B cell (primary cell): Measurements from ENCODE around the gene ECHDC3. TPM values are rescaled to one million over a fixed set of nuclear protein-coding genes. Genes with fewer than 3 reads are reported as not detected.

Experiments
- ATAC-seq: fragments of 200-7000 bp; cut with Tn5 transposase; one replicate; pipeline ENCODE4 v1.10.0; 2021; ENCODE audit warnings: low read depth, mild to moderate bottlenecking, moderate number of reproducible peaks, moderate library complexity
- CTCF ChIA-PET: fragments of 350-600 bp; sonication (Branson Sonifier 250); formaldehyde crosslinking; loops from one replicate; lab custom pipeline; 2021; ENCODE audit warnings: antibody characterized with exemption, inconsistent platforms; lab: Charles Lee
- POLR2A ChIA-PET: fragments of 350-600 bp; sonication (Branson Sonifier 250); formaldehyde crosslinking; loops from one replicate; lab custom pipeline; 2021; ENCODE audit warnings: antibody characterized with exemption; lab: Charles Lee
- DNase-seq: peaks from one replicate; pipeline ENCODE4 v3.0.0; 2013
- H2AFZ ChIP-seq: 2 replicates; pipeline ENCODE4 v1.6.1; 2012; ENCODE audit warnings: mild to moderate bottlenecking, low read depth, low read length; ENCODE audit not compliant: insufficient read depth, poor library complexity, severe bottlenecking
- H3K27ac ChIP-seq, 2 donors: 1 replicate in 1 of 2; 2 replicates in 1 of 2; pipeline ENCODE4 v1.5.1; 2012 to 2013; ENCODE audit warnings: low read length in 2 of 2, mild to moderate bottlenecking in 2 of 2, moderate library complexity in 1 of 2
- H3K27me3 ChIP-seq, 4 experiments: fragments of 200-600 bp in 1 of 4; sonication (generic) in 1 of 4; replicated peaks in 1 of 4; 1 replicate in 2 of 4; 2 replicates in 2 of 4; pipeline versions ENCODE4 v1.6.1 to v1.7.0; 2013 to 2016; ENCODE audit warnings: low read length in 3 of 4, mild to moderate bottlenecking in 2 of 4, mixed read lengths in 1 of 4, moderate library complexity in 1 of 4; ENCODE audit not compliant: insufficient read depth in 4 of 4, control insufficient read depth in 3 of 4; ENCODE audit errors: control extremely low read depth in 1 of 4
- H3K36me3 ChIP-seq, 2 experiments: replicated peaks in 1 of 2; 1 replicate in 1 of 2; 2 replicates in 1 of 2; pipeline versions ENCODE4 v1.6.1 to v1.7.1; 2013; ENCODE audit warnings: low read length in 1 of 2; ENCODE audit not compliant: insufficient read depth in 2 of 2, control insufficient read depth in 1 of 2; ENCODE audit errors: control extremely low read depth in 1 of 2, extremely low read depth in 1 of 2
- H3K4me1 ChIP-seq, 2 donors: fragments of 200-600 bp in 1 of 2; sonication (generic) in 1 of 2; 1 replicate in 1 of 2; 2 replicates in 1 of 2; pipeline versions ENCODE4 v1.5.1 to v1.6.1; 2013 to 2017; ENCODE audit warnings: low read length in 2 of 2; ENCODE audit not compliant: control insufficient read depth in 2 of 2, insufficient read depth in 2 of 2
- H3K4me2 ChIP-seq: replicated peaks from 2 replicates; pipeline ENCODE3; 2012; ENCODE audit warnings: mild to moderate bottlenecking, low read depth, low read length; ENCODE audit not compliant: poor library complexity, severe bottlenecking
- H3K4me3 ChIP-seq, 5 experiments: fragments of 200-600 bp in 1 of 5; sonication (generic) in 1 of 5; 1 replicate in 3 of 5; 2 replicates in 2 of 5; pipeline versions ENCODE4 v1.5.1 to v1.7.0; 2011 to 2016; ENCODE audit warnings: low read length in 4 of 5, mild to moderate bottlenecking in 4 of 5, low read depth in 2 of 5, control low read depth in 1 of 5, moderate library complexity in 1 of 5; ENCODE audit not compliant: insufficient read depth in 1 of 5; ENCODE audit errors: control extremely low read depth in 1 of 5, extremely low read depth in 1 of 5
- H3K79me2 ChIP-seq: fragments of 200-600 bp; sonication (generic); one replicate; pipeline ENCODE4 v1.6.0; 2016; ENCODE audit warnings: low read length; ENCODE audit not compliant: control insufficient read depth, insufficient read depth
- H3K9ac ChIP-seq: fragments of 200-600 bp; sonication (generic); 2 replicates; pipeline ENCODE4 v1.6.1; 2017; ENCODE audit warnings: mild to moderate bottlenecking, low read length, moderate library complexity
- H3K9me3 ChIP-seq, 3 donors: one replicate each; pipeline versions ENCODE4 v1.6.1 to v1.7.1; 2013; ENCODE audit warnings: low read length in 2 of 3; ENCODE audit not compliant: control insufficient read depth in 2 of 3, insufficient read depth in 1 of 3; ENCODE audit errors: control extremely low read depth in 1 of 3
- H4K20me1 ChIP-seq: 2 replicates; pipeline ENCODE4 v1.6.0; 2012; ENCODE audit warnings: mild to moderate bottlenecking, low read length; ENCODE audit not compliant: insufficient read depth, control insufficient read depth, poor library complexity, severe bottlenecking
- H3K27ac Mint-ChIP-seq: one replicate; pipeline ENCODE4 v1.8.0; 2021; ENCODE audit warnings: mixed read lengths
- H3K27me3 Mint-ChIP-seq: one replicate; pipeline ENCODE4 v1.8.0; 2021; ENCODE audit warnings: mixed read lengths
- H3K4me1 Mint-ChIP-seq: one replicate; pipeline ENCODE4 v1.8.0; 2021; ENCODE audit warnings: mixed read lengths
- H3K4me3 Mint-ChIP-seq: one replicate; pipeline ENCODE4 v1.8.0; 2021; ENCODE audit warnings: mixed read lengths
- H3K9me3 Mint-ChIP-seq: one replicate; pipeline ENCODE4 v1.8.0; 2022; ENCODE audit warnings: mixed read lengths; ENCODE audit not compliant: insufficient read depth
- EZH2 ChIP-seq: IDR thresholded peaks from 2 replicates; pipeline ENCODE4 v1.6.1; 2012; ENCODE audit warnings: borderline replicate concordance, low read depth, mild to moderate bottlenecking, moderate library complexity, low read length; ENCODE audit not compliant: insufficient read depth, poor library complexity, severe bottlenecking
- WGBS: methylation state at CpG from one replicate; pipeline ENCODE4 v1.1.5; 2013; ENCODE audit warnings: missing lambda C conversion rate; ENCODE audit not compliant: insufficient coverage; 5-methylcytosine and 5-hydroxymethylcytosine counted together
- intact Hi-C: fragments of 100-400 bp; cut with micrococcal nuclease; formaldehyde crosslinking; loops from one replicate; pipeline ENCODE4 v1.10.0; 2022
- polyA plus RNA-seq: library from polyadenylated mRNA; depleted of rRNA; stranded (reverse); fragments of >200 nt; gene quantifications from 2 replicates; pipeline ENCODE4 v1.2.3, GENCODE V29; 2012
- total RNA-seq, 2 donors: library from RNA; stranded (reverse); fragments of 120-200 nt in 1 of 2; gene quantifications; 1 replicate in 1 of 2; 2 replicates in 1 of 2; pipeline versions ENCODE4 v1.2.3 to v1.2.4, GENCODE V29; 2013 to 2022
- TF ChIP-seq, protein P1 (sequence below): fragments of 200-600 bp; IDR thresholded peaks from one replicate; pipeline ENCODE4 v1.8.0; 2022; ENCODE audit warnings: antibody characterized with exemption, mild to moderate bottlenecking

ECHDC3 gene
- total and polyA plus RNA-seq, 2 donors (not counting 1 experiment from before 2014, with no cell fraction given) = 3.9 to 9.6 TPM

DNA sequence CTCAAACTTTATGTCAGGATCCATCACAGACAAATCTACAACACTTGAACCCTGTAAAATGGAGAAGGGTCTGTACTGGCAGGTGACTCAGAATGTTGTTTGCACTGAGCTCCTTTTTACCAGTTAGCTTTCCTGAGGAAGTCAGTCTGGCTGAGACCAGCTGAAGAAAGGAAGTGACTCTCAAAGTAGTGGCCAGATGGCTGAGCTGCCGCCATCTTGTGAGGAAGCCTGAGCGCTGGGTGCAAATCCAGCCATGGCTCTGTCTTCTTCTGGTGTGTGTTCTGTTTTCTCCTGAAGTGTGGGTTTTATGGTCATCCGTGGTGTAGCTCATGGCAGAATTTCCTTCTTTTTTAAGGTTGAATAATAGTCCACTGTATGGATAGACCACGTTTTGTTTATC lies 25.5 kb upstream of the ECHDC3 start:
- Mint-ChIP-seq H3K9me3 (peaks cover 2% of the 10 kb centered on the region), H3K27ac (no peak overlapping the region), H3K4me1 (peaks cover 67% of the 10 kb centered on the region), H3K4me3 (no peak overlapping the region), H3K27me3 (no peaks in the 10 kb centered on the region)
- ChIA-PET CTCF (interaction anchor here (1.2 to 2.3 kb wide), 3 partner anchors 8 to 201 kb away, joined by 3 to 10 read pairs (median 7); no protein-coding TSS in a partner anchor), POLR2A (interaction anchor here (1.0 kb wide), 1 partner anchor 31 kb away, joined by 3 read pairs; no protein-coding TSS in a partner anchor)
- ATAC-seq (no peak), DNase-seq (no peak)
- Histone ChIP-seq H3K79me2 (peaks cover 6% of the 10 kb centered on the region), H4K20me1 (no peaks in the 10 kb centered on the region), H3K9ac (no peak overlapping the region), H2AFZ (no peak overlapping the region), H3K4me2 (no peak overlapping the region), H3K9me3 (peaks cover 0 to 9% (median 4%) of the 10 kb centered on the region in 3 donors), H3K27ac (no peak overlapping the region), H3K4me1 (peaks cover 49 to 68% of the 10 kb centered on the region in 2 donors), H3K36me3 (no peaks in the 10 kb centered on the region), H3K27me3 (no peaks in the 10 kb centered on the region), H3K4me3 (no peak overlapping the region)
- intact Hi-C loops = loop anchor here (5.0 kb wide), 1 partner anchor 54 kb away; no protein-coding TSS in a partner anchor
- 100% methylated on average over 3 of the region's 4 CpGs for WGBS
- no peak for TF ChIP-seq EZH2
- TF ChIP-seq, protein P1, sequence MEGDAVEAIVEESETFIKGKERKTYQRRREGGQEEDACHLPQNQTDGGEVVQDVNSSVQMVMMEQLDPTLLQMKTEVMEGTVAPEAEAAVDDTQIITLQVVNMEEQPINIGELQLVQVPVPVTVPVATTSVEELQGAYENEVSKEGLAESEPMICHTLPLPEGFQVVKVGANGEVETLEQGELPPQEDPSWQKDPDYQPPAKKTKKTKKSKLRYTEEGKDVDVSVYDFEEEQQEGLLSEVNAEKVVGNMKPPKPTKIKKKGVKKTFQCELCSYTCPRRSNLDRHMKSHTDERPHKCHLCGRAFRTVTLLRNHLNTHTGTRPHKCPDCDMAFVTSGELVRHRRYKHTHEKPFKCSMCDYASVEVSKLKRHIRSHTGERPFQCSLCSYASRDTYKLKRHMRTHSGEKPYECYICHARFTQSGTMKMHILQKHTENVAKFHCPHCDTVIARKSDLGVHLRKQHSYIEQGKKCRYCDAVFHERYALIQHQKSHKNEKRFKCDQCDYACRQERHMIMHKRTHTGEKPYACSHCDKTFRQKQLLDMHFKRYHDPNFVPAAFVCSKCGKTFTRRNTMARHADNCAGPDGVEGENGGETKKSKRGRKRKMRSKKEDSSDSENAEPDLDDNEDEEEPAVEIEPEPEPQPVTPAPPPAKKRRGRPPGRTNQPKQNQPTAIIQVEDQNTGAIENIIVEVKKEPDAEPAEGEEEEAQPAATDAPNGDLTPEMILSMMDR = no peak

DNA sequence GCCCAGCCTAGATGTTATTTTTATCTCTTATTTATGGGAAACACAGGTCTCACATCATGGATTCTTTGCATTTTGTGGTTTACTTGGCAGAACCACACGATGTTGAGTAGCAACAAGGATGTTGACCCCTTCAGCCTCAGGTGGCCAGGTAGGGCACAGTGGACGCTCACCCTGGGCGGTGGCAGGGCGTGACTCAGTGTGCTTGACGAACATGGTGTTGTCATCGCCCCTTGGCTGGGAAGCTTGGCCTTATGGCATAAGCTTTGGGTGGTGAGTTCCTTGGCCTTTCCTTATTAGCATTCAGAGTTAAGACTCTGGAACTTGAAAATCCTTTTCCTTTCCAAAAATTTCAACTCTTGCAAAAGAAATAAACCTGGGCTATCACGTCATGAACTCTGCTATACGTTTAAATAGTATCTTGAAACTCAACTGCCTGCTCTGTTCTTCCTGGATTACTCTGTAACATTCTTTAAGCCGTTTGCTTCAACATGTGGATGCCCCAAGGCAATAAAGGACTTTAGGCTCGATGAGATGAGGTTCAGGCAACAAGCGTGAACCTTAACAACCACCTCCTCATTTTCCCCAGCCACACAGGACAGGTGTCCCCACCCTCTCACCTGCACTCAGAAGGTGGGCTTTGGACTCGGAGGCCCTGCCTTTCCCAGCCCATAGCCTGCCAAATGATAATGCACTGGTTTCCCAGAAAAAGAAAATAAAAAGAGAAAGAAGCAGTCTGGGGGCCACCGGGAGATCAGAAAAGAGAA lies 22.5 kb upstream of the ECHDC3 start:
- no peaks in the 10 kb centered on the region for H3K27me3 Mint-ChIP-seq
- ChIA-PET CTCF (interaction anchor here (0.8 to 4.0 kb wide), 10 partner anchors 21 to 204 kb away, joined by 3 to 16 read pairs (median 4); partner anchors contain the start of gene USP6NL), POLR2A (interaction anchor here (0.6 to 1.3 kb wide), 3 partner anchors 35 to 66 kb away, joined by 3 to 5 read pairs (median 3); no protein-coding TSS in a partner anchor)
- H3K27ac ChIP-seq = no peak overlapping the region
- peaks cover 2% of the 10 kb centered on the region for H3K9me3 Mint-ChIP-seq
- peaks cover 0 to 9% (median 4%) of the 10 kb centered on the region in 3 donors for H3K9me3 ChIP-seq
- H3K9ac ChIP-seq = no peak overlapping the region
- no peak overlapping the region for H3K4me3 ChIP-seq
- no peaks in the 10 kb centered on the region for H4K20me1 ChIP-seq
- peak overlapping the region; percentile 75 for H3K27ac Mint-ChIP-seq
- ATAC-seq = no peak
- no peaks in the 10 kb centered on the region for H3K36me3 ChIP-seq
- peaks cover 12% of the 10 kb centered on the region for H3K79me2 ChIP-seq
- WGBS = 75% methylated on average over 8 of the region's 13 CpGs
- intact Hi-C loops = loop anchor here (2.0 to 5.0 kb wide), 3 partner anchors 35 to 205 kb away; no protein-coding TSS in a partner anchor
- H3K4me1 Mint-ChIP-seq = peaks cover 56% of the 10 kb centered on the region
- peak overlapping the region; percentile 6 for H3K4me2 ChIP-seq
- no peak for DNase-seq
- H3K4me3 Mint-ChIP-seq = peak overlapping the region; percentile 52
- TF ChIP-seq, protein P1 = no peak
- H3K4me1 ChIP-seq = peaks cover 34 to 47% of the 10 kb centered on the region in 2 donors
- H2AFZ ChIP-seq = no peak overlapping the region
- H3K27me3 ChIP-seq = no peaks in the 10 kb centered on the region
